Tibial nerve (tissue), 4 donors: ENCODE data around the gene GALNT14.

Experiments
- CTCF ChIP-seq, 5 experiments: fragments of 200-600 bp in 3 of 5; fragments of 450-650 bp in 2 of 5; sonication (generic) in 3 of 5; IDR thresholded peaks; one replicate each; pipeline ENCODE4 v1.5.1; 2016 to 2019; ENCODE audit warnings: antibody characterized with exemption in 5 of 5, mild to moderate bottlenecking in 3 of 5, moderate library complexity in 2 of 5
- EP300 ChIP-seq, 2 donors: sonication (generic); formaldehyde crosslinking; IDR thresholded peaks; one replicate each; pipeline ENCODE4 v1.6.1; 2017; ENCODE audit warnings: antibody characterized with exemption in 2 of 2, mild to moderate bottlenecking in 1 of 2
- POLR2A ChIP-seq, 2 donors: fragments of 450-650 bp; IDR thresholded peaks; one replicate each; pipeline ENCODE4 v1.6.1; 2017; ENCODE audit warnings: antibody characterized with exemption in 2 of 2, mild to moderate bottlenecking in 2 of 2, moderate library complexity in 2 of 2

- no peak for TF ChIP-seq CTCF (IDR thresholded peaks at IDR 0.05)
- no peak for TF ChIP-seq POLR2A (IDR thresholded peaks at IDR 0.05)
- no peak for TF ChIP-seq EP300 (IDR thresholded peaks at IDR 0.05)
Measured at GRCh38 chr2:31168291-31168690, 30.1 kb upstream of the GALNT14 start.
